ENCODE data around the gene HMCN2.
"Not testable (repeated sequence)": the region's sequence is repeated elsewhere in the genome, so short reads cannot be mapped to it uniquely, and the experiment has no call there.

The HMCN2 gene

DNA sequence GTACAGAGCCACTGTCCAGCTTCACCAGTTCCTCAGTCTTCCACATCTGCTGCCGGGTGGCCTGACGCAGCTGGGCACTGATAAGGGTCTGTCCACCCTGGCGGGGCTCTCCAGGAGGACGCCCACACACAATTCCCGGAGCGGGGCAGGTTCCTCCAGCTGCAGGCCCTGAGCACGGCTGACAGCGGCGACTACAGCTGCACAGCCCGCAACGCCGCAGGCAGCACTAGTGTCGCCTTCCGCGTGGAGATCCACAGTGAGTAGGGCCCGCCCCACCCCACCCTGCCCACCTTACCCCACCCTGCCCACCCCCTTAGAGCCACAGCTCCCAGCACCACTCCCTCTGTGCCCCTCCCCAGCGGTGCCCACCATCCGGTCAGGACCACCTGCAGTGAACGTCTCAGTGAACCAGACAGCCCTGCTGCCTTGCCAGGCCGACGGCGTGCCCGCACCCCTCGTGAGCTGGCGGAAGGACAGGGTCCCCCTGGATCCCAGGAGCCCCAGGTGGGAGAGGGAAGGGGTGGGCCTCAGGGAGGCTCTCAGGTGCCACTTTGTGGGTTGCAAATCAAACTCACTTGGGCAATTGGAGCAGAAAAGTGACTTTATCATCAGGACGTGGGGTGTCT lies 130.4 kb downstream of the HMCN2 start:
- DNase-seq = no peak

DNA sequence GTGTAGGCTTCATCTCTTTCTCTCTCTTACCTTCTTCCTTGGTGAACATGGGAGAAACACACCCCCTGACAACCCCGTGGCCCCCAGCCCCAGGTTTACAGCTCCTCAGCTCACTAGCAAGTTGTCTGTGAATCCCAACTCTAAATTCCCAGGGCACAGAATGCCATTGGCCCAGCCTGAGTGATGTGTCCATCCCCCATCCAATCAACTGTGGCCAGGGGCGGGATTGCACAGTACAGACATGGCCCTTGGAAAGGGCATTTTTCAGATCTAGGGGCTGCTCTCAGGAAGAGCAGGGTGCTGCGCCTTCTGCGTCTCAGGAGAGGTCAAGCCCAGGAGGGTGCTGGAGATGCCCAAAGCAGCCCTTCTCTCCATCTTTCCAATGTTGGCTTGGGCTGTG lies 131.0 kb downstream of the HMCN2 start:
- no peak for DNase-seq

DNA sequence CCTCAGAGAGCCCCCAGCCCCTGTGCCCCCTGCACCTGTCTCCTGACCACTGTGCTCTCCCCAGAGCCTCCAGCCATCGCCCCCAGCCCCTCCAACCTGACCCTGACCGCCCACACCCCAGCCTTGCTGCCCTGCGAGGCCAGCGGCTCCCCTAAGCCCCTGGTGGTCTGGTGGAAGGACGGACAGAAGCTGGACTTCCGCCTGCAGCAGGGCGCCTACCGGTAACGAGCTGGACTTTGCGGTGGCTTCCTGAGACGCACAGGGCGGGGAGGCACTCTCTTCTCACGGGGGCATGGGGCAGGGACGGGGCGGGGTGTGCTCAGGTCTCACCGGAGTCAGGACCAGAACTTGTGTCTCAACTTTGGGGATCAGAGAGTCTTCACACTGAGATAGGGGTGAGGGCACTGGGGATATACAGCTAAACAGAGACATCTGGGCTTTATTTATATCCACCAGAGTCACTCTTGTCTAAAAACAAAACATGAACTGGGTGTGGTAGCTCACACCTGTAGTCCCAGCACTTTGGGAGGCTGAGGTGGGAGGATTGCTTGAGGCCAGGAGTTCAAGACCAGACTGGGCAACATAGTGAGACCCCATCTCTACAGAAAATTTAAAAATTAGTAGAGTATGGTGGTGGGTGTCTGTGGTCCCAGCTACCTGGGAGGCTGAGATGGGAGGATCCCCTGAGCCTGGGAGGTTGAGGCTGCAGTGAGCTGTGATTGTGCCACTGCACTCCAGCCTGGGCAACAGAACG lies 133.1 kb downstream of the HMCN2 start:
- no peak for DNase-seq

DNA sequence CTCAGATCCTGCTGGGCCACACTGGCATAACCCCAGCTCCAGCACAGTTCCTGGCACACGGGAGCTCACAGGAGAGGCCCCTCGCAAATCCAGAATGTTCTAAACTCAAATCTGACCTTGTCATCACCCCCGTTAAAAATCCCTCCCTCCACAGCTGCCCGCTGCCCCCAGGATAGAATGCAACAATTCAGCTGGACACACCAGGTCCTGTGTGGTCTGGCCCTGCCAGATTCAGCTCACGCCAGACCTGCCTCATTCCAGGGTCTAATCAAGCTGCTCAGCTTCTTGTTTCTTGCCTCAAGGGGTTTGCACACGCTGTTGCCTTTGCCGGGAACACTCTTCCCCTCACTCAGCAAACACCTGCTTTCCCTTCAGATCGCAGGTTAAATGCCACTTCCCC lies 134.2 kb downstream of the HMCN2 start:
- no peak for DNase-seq

DNA sequence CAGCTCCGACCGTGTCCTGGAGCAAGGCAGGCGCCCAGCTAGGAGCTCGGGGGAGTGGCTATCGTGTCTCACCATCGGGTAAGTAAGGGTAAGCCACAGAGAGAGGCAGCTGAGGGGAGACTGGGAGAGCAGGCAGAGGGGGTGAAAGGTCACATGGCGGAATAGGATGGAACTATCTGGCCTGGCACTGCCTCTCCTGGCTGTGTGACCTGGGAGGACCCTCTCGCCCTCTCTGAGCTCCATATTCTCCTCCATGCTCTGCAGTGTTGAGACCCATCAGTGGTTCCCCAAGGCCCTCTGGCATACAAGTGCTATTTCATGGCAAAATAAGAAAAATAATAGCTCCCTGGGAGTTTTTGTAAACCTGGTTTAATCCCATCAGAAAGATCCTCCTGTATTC lies 135.3 kb downstream of the HMCN2 start:
- no peak for DNase-seq

DNA sequence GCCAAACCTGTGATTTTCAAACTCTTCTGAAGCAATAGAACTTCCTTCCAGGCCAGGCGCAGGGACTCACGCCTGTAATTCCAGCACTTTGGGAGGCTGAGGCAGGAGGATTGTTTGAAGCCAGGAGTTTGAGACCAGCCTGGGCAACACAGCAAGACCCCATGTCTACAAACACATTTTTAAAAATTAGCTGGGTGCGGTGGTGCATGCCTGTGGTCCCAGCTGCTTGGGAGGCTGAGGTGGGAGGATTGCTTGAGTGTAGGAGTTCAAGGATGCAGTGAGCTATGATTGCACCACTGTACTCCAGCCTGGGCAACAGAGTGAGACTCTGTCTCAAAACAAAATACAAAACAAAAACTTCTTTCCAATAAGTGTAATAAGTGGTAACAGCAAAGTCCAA lies 136.2 kb downstream of the HMCN2 start:
- DNase-seq = not testable (repeated sequence)

DNA sequence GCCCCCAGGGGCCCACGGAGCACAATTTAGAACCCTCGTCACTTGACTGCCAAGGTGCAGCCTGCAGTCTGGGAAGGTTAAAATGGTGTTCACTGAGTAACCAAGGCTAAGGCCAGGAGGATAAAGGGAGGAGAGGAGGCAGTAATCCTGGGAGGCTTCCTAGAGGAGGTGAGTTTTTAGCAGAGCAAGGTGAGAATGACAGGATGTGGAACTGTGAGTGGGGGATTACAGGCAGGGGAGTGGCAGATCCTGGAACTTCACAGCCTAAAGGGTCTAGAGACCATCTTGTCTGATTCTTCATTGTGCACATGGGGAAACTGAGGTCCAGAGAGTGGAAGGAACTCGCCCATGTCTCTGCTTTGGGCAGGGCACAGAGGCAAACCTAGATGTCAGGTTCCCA lies 136.7 kb downstream of the HMCN2 start:
- no peak for DNase-seq

DNA sequence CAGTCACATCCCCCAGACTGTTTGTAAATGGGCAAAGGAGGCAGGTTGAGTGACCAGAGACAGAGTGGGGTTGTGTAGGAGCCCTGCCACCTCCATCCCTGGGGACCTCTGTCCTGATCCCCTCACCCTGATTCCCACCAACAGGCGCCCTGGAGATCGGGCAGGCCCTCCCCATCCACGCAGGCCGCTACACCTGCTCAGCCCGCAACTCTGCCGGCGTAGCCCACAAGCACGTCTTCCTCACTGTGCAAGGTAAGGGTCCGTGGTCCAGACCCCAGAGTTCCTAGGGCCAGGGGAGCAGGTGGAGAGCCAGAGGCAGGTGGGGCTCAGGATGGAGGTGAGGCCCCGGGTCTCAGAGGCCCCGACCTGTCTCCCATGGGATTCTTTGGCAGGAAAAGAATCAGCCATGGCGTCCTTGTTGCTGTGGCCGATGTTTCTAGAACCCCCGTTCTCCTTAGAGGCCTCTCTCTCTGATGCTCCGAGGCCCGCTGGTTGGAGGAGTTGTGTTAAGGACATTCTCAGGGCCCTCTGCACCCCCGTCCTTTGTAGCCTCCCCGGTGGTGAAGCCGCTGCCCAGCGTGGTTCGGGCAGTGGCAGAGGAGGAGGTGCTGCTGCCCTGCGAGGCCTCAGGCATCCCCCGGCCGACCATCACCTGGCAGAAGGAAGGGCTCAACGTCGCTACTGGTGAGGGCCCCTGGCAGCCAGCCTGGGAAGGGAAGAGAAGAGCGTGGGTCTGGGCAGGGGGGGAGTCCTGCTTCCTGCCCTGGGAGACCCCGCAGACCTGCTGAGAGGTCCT lies 137.3 kb downstream of the HMCN2 start:
- DNase-seq = no peak

DNA sequence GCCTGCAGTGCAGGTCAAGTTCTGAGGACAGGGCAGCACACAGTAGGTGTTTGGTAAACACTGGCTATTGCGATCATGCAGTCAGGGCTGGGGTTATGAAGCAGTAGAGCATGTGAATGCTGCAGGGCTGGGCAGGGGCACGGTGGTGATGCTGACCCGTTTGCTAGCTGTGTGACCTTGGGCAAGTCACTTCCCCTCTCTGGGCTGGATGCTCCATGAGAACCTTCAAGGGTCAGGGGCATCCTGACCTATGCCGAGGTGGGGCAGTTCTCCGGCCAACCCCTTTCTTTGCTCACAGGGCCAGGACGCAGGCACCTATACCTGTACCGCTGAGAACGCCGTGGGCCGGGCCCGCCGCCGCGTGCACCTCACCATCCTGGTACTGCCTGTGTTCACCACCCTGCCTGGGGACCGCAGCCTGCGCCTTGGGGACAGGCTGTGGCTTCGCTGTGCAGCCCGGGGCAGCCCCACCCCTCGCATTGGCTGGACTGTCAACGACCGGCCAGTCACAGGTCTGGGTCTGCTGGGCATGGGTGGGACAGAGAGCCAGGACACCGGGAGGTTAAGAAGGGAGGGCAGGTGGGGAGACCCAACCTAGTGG lies 140.2 kb downstream of the HMCN2 start:
- no peak for DNase-seq

DNA sequence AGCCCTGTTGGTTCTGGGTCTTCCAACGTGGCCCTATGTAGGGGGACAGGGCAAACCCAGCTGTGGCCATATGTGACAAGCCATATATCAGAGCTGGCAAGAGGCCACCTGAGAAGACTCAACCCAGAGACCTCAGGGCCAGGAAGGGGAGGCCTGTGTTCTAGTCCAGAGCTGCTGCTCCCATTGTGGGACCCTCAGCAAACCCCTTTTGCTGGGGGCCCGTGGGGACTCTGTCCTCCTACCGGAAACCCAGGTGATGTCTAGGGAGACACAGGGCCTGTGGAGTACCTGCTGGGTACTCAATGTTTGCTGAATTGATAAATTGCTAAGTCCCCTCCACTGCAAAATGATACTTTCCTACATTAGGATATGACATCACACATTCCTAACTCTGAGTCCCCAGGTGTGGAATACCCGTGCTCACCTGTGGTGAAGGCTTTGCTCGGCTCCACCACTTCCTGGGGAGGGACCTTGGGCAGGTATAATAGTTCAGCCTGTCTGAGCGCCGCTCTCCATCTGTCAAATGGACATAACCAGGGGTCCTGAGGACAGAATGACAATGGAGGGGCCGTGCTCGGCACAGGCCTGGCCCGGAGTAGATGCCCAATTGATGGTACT lies 140.8 kb downstream of the HMCN2 start:
- no peak for DNase-seq

DNA sequence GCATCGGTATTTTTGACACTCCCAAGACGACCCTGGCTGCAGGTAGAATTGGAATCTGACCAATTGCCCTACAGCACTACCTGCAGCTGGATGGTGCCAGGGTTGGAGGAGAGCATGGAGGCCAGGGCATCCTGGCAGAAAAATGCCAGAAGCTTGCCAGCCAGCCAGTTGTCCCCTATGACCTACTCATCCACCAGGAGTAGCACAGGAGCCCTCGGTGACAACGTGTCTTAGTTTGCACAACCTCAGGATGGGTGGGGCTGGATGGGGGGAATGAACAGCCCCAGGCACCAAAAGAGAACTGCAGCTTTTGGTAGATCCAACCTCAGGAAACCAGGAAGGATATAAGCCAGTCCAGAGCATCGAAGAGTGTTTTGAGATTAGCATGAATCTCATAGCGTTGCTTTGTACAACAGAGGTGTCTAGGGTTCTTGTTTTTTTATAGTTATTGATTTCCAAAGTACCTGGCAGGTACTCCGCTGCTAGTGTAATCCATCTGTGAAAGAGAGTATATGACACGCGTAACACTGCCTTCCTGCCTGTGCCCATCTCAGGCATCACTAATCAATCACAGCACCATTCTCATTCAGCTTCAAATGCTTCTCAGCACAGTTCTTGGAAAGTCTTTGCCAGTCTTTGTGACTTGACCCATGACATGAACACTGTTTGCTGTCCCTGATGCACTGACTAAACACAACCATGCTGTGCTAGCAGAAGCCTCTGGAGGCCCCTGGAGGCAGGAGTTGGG lies 142.5 kb downstream of the HMCN2 start:
- DNase-seq = no peak

DNA sequence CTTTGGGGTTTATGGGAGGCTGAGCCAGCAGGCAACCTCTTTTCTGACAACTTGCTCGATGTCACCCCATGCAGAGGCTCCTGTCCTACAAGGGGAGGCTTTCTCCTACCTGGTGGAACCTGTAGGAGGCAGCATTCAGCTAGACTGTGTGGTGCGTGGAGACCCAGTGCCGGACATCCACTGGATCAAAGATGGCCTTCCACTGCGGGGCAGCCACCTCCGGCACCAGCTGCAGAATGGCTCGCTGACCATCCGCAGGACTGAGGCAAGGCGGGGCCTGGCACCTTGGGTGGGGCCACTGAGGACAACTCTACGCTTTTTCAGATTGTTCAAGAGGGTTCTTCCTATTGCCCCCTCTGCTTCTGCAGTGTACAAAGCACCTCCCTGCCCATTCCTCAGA lies 143.1 kb downstream of the HMCN2 start:
- DNase-seq = no peak

DNA sequence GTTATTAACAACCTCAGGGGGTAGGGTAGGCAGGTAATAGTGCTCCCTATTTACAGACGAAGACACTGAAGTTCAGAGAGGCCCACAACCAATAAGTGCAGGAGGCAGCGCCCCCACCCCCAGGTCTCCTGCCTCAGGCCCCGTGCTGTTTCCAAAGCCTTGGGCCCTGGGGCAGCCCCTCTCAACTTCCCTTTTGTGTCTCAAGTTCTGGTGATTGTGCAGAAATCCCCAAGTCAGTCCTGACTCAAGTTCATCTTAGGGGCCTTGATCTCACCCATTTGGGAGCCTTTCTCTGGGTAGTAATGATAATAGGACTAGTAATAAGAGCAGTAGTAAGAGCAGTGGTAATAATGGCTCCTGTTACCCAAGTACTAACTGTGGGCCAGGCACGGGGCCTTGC lies 143.7 kb downstream of the HMCN2 start:
- no peak for DNase-seq

DNA sequence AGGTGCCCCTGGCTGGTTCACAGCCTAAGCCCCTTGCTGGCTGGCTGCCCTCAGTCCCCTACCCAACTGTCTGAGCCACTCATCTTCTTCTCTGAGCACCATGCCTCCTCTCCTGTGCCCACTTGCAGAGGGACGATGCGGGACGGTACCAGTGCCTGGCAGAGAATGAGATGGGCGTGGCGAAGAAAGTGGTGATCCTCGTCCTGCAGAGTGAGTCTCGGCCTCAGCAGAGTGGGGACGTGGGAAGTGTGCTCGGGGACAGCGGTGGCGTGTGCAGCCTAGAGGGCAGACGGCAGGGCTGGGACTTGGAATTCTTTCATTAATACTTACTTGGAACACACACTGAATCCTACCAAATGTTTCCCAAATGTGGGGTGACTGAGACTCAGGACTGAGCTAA lies 144.9 kb downstream of the HMCN2 start:
- no peak for DNase-seq

DNA sequence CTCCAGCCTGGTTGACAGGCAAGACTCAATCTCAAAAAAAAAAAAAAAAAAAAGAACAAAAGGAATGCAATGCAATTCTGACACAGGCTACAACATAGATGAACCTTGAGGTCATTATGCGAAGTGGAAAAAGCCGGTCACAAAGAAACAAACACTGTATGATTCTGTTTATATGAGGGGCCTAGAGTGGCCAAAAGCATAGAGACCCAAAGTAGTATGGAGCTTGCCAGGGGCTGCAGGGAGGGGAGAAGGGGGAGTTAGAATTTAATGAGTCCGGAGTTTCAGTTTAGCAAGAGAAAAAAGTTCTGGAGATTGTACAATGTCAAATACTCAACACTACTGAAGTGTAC lies 146.0 kb downstream of the HMCN2 start:
- DNase-seq = no peak

DNA sequence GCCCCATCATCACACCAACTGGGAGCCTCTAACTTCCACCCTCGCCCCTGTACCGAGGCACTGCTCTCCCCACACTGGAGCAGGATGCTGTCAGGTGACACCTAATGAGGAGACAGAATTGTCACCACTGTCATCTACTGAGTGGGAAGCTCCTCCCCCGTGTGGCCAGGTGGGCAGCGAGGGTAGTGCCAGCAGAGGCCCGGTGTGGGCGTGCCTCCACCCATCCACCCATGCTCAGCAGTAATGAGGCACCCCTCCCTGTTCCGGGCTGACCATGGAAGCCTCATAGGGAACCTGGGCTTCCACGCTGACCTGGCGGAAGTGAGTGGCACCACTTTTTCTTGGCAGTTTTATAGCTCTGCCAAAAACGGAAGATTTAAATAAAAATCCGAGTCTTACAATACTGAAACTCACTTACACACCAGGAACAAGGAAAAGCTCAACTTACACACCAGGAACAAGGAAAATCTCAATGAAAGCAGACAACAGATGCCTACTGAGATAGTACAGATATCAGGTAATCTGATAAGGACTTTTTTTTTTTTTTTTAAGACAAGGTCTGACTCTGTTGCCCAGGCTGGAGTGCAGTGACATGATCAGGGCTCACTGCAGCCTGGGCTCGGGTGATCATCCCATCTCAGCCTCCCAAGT lies 148.6 kb downstream of the HMCN2 start:
- DNase-seq = no peak

DNA sequence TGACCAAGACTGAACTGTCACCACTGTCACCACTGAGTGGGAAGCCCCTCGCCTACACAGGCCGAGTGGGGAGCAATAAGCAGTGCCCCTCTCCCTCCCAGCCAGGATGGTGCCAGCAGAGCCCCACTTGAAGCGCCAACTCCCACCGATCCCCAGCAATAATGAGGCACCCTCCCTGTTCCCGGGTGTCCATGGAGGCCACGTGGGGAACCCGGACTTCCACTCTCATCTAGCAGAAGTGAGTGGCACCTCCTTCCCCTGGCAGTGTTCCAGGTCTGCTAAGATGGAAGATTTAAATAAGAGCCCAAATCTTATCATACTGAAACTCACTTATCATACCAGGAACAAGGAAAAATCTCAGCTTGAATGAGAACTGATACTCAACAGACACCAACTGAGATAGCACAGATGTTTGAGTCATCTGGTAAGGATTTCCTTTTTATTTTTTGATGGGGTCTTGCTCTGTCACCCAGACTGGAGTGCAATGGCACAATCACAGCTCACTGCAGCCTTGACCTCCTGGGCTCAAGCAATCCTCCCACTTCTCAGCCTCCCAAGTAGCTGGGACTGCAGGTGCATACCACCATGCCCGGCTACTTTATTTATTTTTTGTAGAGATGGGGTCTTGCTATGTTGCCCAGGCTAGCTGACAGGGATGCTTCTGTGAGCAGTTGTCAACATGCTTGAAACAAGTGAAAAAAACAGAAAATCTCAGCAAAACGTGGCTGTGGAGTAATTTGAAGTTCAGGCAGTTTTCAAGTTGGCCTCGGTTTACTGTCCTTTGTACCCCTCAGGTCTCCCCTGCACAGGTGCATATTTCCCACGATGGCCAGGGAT lies 149.6 kb downstream of the HMCN2 start:
- no peak for DNase-seq

DNA sequence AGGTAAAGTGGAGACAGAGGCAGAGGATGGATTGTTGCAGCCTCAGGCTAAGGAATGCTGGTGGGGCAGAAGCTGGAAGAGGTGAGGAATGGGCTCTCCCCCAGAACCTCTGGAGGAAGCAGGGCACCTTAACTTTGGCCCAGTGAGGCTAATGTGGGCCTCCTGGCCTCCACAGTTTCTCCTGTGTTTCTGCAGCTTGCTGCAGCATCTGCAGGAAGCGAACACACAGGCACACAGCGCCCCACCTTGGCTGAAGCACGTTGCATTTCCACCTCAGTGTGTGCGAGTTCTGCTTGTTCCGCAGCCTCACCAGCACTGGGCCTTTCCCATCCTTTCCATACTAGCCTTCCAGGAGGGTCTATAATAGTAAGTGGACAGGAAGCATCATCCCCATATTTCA lies 152.0 kb downstream of the HMCN2 start:
- DNase-seq = no peak

DNA sequence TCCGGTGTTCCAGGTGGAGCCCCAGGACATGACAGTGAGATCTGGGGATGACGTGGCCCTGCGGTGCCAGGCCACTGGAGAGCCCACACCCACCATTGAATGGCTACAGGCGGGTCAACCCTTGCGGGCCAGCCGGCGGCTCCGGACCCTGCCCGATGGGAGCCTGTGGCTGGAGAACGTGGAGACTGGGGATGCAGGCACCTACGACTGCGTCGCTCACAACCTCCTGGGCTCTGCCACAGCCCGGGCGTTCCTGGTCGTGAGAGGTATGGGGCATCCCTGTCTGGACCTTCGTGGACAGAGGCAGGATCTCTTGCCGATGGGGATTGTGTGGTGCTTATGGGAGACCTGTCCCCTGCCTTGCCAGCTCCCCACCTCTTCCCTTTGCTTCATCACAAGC lies 153.2 kb downstream of the HMCN2 start:
- no peak for DNase-seq

DNA sequence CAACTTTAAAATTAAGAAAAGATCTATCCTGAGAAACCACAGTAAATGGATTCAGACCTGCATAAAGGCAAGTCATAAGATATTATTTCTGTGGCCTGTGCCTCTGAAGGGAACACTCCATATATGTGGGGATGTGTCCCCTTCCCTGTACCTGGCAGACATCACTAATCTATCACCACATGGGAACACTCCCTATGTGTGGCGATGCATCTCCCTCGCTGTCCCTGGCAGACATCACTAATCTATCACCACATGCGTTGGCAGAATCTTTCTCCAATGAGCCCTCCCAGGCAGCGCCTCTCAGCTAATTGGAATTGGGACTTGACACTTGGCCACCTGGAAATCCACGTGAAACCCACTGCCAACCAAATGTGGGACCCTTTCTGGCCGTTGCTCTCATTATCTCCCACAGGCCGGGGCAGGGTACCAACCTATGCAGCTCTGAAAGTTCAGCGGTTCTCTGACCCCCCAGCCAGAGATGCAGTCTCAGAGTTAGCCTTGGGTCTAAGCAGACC lies 154.0 kb downstream of the HMCN2 start:
- no peak for DNase-seq

Data from NCI-H774 (cell line).